GM23338 (cell line): ENCODE measurements around the gene BRSK2. TPM values are rescaled to one million over a fixed set of nuclear protein-coding genes. Genes with fewer than 3 reads are reported as not detected.

Experiments
- ATAC-seq: fragments of 200-7000 bp; cut with Tn5 transposase; 3 replicates; pipeline ENCODE4 v1.9.1; 2020
- DNase-seq: peaks from one replicate; pipeline ENCODE4 v3.0.0-alpha.2; 2015; ENCODE audit warnings: low spot score
- H2AFZ ChIP-seq: fragments of 200-600 bp; sonication (generic); 2 replicates; pipeline ENCODE4 v1.8.0; 2016; ENCODE audit warnings: antibody characterized with exemption, mild to moderate bottlenecking, moderate library complexity
- H3F3A ChIP-seq: fragments of 200-600 bp; sonication (generic); replicated peaks from 2 replicates; pipeline ENCODE4 v1.8.0; 2017; ENCODE audit warnings: antibody characterized with exemption, mixed run types, low read depth
- H3K27ac ChIP-seq: fragments of 200-600 bp; sonication (generic); 2 replicates; pipeline ENCODE4 v1.6.1; 2016; ENCODE audit warnings: low read depth
- H3K27me3 ChIP-seq: fragments of 200-600 bp; sonication (generic); 2 replicates; pipeline ENCODE4 v1.8.0; 2016; ENCODE audit warnings: mild to moderate bottlenecking, mixed run types, moderate library complexity; ENCODE audit not compliant: insufficient read depth
- H3K36me3 ChIP-seq: fragments of 200-600 bp; sonication (generic); 2 replicates; pipeline ENCODE4 v1.8.0; 2016; ENCODE audit warnings: mild to moderate bottlenecking; ENCODE audit not compliant: insufficient read depth
- H3K4me1 ChIP-seq: fragments of 200-600 bp; sonication (generic); 2 replicates; pipeline ENCODE4 v1.8.0; 2016; ENCODE audit warnings: mild to moderate bottlenecking, moderate library complexity; ENCODE audit not compliant: insufficient read depth
- H3K4me2 ChIP-seq: fragments of 200-600 bp; sonication (generic); 2 replicates; pipeline ENCODE4 v1.7.1; 2017; ENCODE audit warnings: mixed run types
- H3K4me3 ChIP-seq: fragments of 200-600 bp; sonication (generic); 2 replicates; pipeline ENCODE4 v1.6.1; 2016; ENCODE audit warnings: mixed run types
- H3K79me2 ChIP-seq: fragments of 200-600 bp; sonication (generic); replicated peaks from 2 replicates; pipeline ENCODE4 v1.8.0; 2017; ENCODE audit warnings: mild to moderate bottlenecking; ENCODE audit not compliant: insufficient read depth
- H3K9me2 ChIP-seq: fragments of 200-600 bp; sonication (generic); 2 replicates; pipeline ENCODE4 v1.8.0; 2017; ENCODE audit not compliant: insufficient read depth
- H4K20me1 ChIP-seq: fragments of 200-600 bp; sonication (generic); replicated peaks from 2 replicates; pipeline ENCODE4 v1.8.0; 2017; ENCODE audit warnings: mild to moderate bottlenecking; ENCODE audit not compliant: insufficient read depth
- H3K27ac Mint-ChIP-seq: 2 replicates; pipeline ENCODE4 v1.8.0; 2020; ENCODE audit warnings: inconsistent platforms, mild to moderate bottlenecking, moderate library complexity, mixed read lengths
- H3K27me3 Mint-ChIP-seq: 3 replicates; pipeline ENCODE4 v1.8.0; 2022; ENCODE audit warnings: low read depth, mild to moderate bottlenecking, moderate library complexity, mixed read lengths, inconsistent platforms; ENCODE audit not compliant: insufficient read depth, poor library complexity
- H3K36me3 Mint-ChIP-seq: 3 replicates; pipeline ENCODE4 v1.8.0; 2021; ENCODE audit warnings: low read depth, mild to moderate bottlenecking, inconsistent platforms, moderate library complexity, mixed read lengths
- H3K4me1 Mint-ChIP-seq: 3 replicates; pipeline ENCODE4 v1.8.0; 2020; ENCODE audit warnings: mild to moderate bottlenecking, inconsistent platforms, mixed read lengths
- H3K4me3 Mint-ChIP-seq: 3 replicates; pipeline ENCODE4 v1.8.0; 2021; ENCODE audit warnings: moderate library complexity, mild to moderate bottlenecking, inconsistent platforms, mixed read lengths
- H3K9me3 Mint-ChIP-seq: 3 replicates; pipeline ENCODE4 v1.8.0; 2020; ENCODE audit warnings: moderate library complexity, mild to moderate bottlenecking, inconsistent platforms, mixed read lengths
- CREB1 ChIP-seq: fragments of 250-450 bp; sonication (Bioruptor Pico); IDR thresholded peaks from 2 replicates; pipeline ENCODE4 v1.5.0; 2020; ENCODE audit warnings: low read depth, mild to moderate bottlenecking, moderate library complexity
- CTCF ChIP-seq, 2 experiments: fragments of 200-600 bp in 1 of 2; sonication (generic) in 1 of 2; conservative IDR thresholded peaks; 2 replicates each; pipeline versions ENCODE4 v1.5.1 to v1.6.1; 2016 to 2017; ENCODE audit warnings: antibody characterized with exemption in 2 of 2, low read depth in 2 of 2, mild to moderate bottlenecking in 2 of 2, moderate library complexity in 1 of 2
- EZH2 ChIP-seq: fragments of 200-600 bp; sonication (generic); IDR thresholded peaks from one replicate; pipeline ENCODE4 v1.8.0; 2017; ENCODE audit warnings: antibody characterized with exemption, mild to moderate bottlenecking, low read depth; ENCODE audit not compliant: unreplicated experiment
- EZH2phosphoT487 ChIP-seq: fragments of 200-600 bp; sonication (generic); IDR thresholded peaks from one replicate; pipeline ENCODE4 v1.8.1; 2018; ENCODE audit warnings: antibody characterized with exemption; ENCODE audit not compliant: unreplicated experiment
- JUNB ChIP-seq: IDR thresholded peaks from one replicate; pipeline ENCODE4 v1.6.1; 2016; ENCODE audit warnings: antibody characterized with exemption; ENCODE audit not compliant: unreplicated experiment
- NANOG ChIP-seq: IDR thresholded peaks from 2 replicates; pipeline ENCODE4 v1.6.1; 2016; ENCODE audit warnings: antibody characterized with exemption, borderline replicate concordance
- POLR2AphosphoS5 ChIP-seq: IDR thresholded peaks from 2 replicates; pipeline ENCODE4 v1.6.1; 2016; ENCODE audit warnings: antibody characterized with exemption, low read depth
- STAT1 ChIP-seq: IDR thresholded peaks from one replicate; pipeline ENCODE4 v1.6.1; 2016; ENCODE audit warnings: antibody characterized with exemption; ENCODE audit not compliant: unreplicated experiment
- ZNF114 ChIP-seq: fragments of 250-450 bp; sonication (Bioruptor Pico); IDR thresholded peaks from 2 replicates; pipeline ENCODE4 v1.5.0; 2020; ENCODE audit warnings: mild to moderate bottlenecking, moderate library complexity
- ZNF331 ChIP-seq: fragments of 250-450 bp; sonication (Bioruptor Pico); IDR thresholded peaks from 2 replicates; pipeline ENCODE4 v1.5.0; 2020; ENCODE audit warnings: low read depth, mild to moderate bottlenecking, moderate library complexity
- ZNF462 ChIP-seq: fragments of 250-450 bp; sonication (Bioruptor Pico); IDR thresholded peaks from 2 replicates; pipeline ENCODE4 v1.5.0; 2020; ENCODE audit warnings: mild to moderate bottlenecking, moderate library complexity
- polyA plus RNA-seq: library from polyadenylated mRNA; unstranded; fragments of >200 nt; fragmentation: Nextera tagmentation; extraction: Ambion mirVana; gene quantifications from 2 replicates; pipeline ENCODE4 v1.2.1, GENCODE V29; 2016
- total RNA-seq: library from RNA; depleted of rRNA; stranded (reverse); fragments of >200 nt; shearing (Covaris generic); gene quantifications from 2 replicates; pipeline ENCODE4 v1.2.3, GENCODE V29; 2014
- TF ChIP-seq, protein P1 (sequence below): IDR thresholded peaks from 2 replicates; pipeline ENCODE4 v1.6.1; 2016; ENCODE audit warnings: antibody characterized with exemption
- TF ChIP-seq, protein P2 (sequence below): IDR thresholded peaks from one replicate; pipeline ENCODE4 v1.6.1; 2018; ENCODE audit warnings: antibody characterized with exemption; ENCODE audit not compliant: unreplicated experiment

BRSK2 gene
- total and polyA plus RNA-seq, 2 experiments from 2014 or later = 7.2 to 20.3 TPM

- peaks cover 10% of the 10 kb centered on the region for H3K27me3 Mint-ChIP-seq
- no peaks in the 10 kb centered on the region for H3K9me2 ChIP-seq
- no peak overlapping the region for H3K4me2 ChIP-seq
- no peaks in the 10 kb centered on the region for H3F3A ChIP-seq
- no peak for ATAC-seq
- H3K36me3 Mint-ChIP-seq = peaks cover 5% of the 10 kb centered on the region; the same call in 2 of the 3 replicates
- no peaks in the 10 kb centered on the region for H3K36me3 ChIP-seq
- H3K4me3 Mint-ChIP-seq = no peak overlapping the region
- no peak overlapping the region for H3K27ac Mint-ChIP-seq
- no peak for DNase-seq
- H3K27me3 ChIP-seq = no peaks in the 10 kb centered on the region
- H3K9me3 Mint-ChIP-seq = peaks cover 23% of the 10 kb centered on the region
- no peak overlapping the region for H2AFZ ChIP-seq
- H3K4me1 Mint-ChIP-seq = no peaks in the 10 kb centered on the region
- H3K27ac ChIP-seq = no peak overlapping the region
- no peaks in the 10 kb centered on the region for H3K79me2 ChIP-seq
- no peaks in the 10 kb centered on the region for H4K20me1 ChIP-seq
- H3K4me1 ChIP-seq = no peaks in the 10 kb centered on the region
- no peak overlapping the region for H3K4me3 ChIP-seq
- TF ChIP-seq NANOG (no peak), ZNF331 (CRISPR knock-in tag) (no peak), ZNF462 (no peak), JUNB (no peak), CREB1 (CRISPR knock-in tag) (no peak), POLR2AphosphoS5 (no peak), EZH2 (no peak), STAT1 (no peak), ZNF114 (CRISPR knock-in tag) (no peak), CTCF (conservative IDR thresholded peaks at IDR 0.05; ENCODE audit: low read depth in 2 of 2) (no peak), EZH2phosphoT487 (no peak)
- TF ChIP-seq, protein P1, sequence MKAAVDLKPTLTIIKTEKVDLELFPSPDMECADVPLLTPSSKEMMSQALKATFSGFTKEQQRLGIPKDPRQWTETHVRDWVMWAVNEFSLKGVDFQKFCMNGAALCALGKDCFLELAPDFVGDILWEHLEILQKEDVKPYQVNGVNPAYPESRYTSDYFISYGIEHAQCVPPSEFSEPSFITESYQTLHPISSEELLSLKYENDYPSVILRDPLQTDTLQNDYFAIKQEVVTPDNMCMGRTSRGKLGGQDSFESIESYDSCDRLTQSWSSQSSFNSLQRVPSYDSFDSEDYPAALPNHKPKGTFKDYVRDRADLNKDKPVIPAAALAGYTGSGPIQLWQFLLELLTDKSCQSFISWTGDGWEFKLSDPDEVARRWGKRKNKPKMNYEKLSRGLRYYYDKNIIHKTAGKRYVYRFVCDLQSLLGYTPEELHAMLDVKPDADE = no peak
- TF ChIP-seq, protein P2, sequence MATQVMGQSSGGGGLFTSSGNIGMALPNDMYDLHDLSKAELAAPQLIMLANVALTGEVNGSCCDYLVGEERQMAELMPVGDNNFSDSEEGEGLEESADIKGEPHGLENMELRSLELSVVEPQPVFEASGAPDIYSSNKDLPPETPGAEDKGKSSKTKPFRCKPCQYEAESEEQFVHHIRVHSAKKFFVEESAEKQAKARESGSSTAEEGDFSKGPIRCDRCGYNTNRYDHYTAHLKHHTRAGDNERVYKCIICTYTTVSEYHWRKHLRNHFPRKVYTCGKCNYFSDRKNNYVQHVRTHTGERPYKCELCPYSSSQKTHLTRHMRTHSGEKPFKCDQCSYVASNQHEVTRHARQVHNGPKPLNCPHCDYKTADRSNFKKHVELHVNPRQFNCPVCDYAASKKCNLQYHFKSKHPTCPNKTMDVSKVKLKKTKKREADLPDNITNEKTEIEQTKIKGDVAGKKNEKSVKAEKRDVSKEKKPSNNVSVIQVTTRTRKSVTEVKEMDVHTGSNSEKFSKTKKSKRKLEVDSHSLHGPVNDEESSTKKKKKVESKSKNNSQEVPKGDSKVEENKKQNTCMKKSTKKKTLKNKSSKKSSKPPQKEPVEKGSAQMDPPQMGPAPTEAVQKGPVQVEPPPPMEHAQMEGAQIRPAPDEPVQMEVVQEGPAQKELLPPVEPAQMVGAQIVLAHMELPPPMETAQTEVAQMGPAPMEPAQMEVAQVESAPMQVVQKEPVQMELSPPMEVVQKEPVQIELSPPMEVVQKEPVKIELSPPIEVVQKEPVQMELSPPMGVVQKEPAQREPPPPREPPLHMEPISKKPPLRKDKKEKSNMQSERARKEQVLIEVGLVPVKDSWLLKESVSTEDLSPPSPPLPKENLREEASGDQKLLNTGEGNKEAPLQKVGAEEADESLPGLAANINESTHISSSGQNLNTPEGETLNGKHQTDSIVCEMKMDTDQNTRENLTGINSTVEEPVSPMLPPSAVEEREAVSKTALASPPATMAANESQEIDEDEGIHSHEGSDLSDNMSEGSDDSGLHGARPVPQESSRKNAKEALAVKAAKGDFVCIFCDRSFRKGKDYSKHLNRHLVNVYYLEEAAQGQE = no peak
These were observed 18.4 kb upstream of the BRSK2 start for GRCh38 chr11:1371377-1371776.
